ENCODE results near the gene ESX1. TPM values are rescaled to one million over a fixed set of nuclear protein-coding genes. Genes with fewer than 3 reads are reported as not detected.
"Not testable (repeated sequence)": the region's sequence is repeated elsewhere in the genome, so short reads cannot be mapped to it uniquely, and the experiment has no call there.

The ESX1 gene
- under 1 TPM in 1 of 2 experiments, not detected in 1; 0.13 TPM for total RNA-seq

DNA sequence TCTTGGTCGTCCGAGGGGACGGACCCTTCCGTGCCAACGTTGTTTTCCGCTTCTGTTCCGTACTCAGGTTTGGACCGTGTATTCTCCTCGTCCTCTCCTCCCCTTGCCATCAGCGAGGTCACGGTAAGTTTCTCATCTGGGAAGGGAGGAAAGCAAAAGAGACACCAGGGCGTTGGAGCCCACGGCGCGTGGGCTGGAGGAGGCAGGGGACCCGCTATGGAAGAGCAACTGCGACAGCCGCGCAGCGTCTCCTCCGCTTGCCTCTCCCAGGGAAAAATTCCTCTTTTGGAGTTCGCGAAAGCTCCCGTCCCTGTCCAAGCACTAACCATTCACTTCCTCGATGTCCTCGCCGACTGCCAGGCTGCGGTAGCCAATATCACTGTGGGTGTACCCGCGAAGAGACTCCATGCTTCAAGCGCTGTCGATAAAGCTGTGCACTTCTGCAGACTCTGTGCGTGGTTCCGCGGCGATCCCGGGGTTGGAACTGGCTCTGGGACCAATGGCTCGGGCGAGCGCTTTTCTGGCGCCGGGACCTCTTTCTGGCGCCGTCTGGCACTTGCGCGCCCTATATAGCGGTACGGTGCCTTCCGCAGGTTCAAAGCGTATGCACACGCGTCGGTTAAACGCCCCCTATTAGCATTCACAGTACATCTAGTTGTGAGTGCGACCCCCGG is at the start of gene ESX1:
Gene ESX1 (minus strand): TSS at position 492 of the 674 bp plus-strand sequence. CDS start 84 bp downstream, at position 408.
- POLR2A ChIA-PET: no interaction called here
- CTCF ChIA-PET: no interaction called here

DNA sequence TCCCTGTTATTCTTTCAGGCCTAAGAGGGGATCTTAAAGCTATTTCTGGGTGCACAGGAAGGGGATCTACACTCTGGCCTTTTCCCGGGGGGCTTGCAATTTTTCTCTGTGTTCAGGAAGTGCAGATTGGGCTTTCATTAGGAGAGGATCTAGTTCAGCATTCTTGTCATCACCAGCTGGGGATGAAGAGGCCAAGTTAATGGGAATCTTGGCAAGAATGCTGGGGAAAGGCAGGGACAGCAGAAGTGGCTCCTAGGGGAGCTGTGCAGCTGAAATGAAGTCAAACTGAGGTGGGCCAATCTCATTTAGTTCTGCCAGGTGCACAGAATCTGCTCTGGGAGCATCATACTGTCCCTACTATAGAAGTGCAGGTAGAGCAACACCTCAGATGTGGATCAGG is 40.9 kb upstream of the ESX1 start:
- ChIA-PET CTCF (no interaction called here), POLR2A (no interaction called here)

DNA sequence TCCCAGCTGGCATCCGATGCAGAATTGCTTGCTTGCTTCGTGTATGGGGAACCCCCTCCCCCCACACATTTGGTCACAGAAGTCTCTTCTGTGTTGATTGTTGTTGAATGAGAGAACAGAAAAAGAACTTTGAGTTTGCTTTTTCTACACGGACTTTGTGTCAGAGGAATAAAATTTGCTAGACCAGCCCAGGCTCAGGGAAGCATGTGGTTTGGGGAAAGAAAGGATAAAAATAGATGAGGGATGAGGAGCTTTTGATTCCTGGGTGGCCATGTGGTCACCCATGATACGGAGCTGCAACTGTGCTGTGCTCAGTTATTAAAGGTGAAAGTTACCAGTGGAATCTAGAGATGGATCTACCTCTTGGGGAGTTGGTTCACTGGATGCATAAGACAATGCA is 34.2 kb upstream of the ESX1 start:
- ChIA-PET POLR2A (no interaction called here), CTCF (no interaction called here)

DNA sequence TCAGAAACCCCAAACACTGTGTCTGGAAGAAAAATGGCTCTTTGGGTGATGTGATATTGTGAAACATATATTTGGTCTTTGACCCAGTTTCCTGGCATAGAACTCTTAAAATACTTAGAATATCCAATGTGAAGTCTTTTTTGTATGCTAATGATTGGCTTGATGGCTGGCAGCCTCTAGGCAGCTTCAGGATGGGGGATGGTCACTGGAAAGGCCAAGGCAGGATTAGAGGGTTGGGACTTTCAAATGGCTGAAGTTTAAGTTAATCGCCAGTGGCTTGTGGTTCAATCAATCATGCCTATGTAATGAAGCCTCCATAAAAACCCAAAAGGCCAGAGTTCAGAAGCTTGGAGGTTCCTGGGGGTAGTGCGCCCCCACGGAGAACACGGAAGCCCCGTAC is 33.5 kb upstream of the ESX1 start:
- ChIA-PET POLR2A (no interaction called here), CTCF (no interaction called here)

DNA sequence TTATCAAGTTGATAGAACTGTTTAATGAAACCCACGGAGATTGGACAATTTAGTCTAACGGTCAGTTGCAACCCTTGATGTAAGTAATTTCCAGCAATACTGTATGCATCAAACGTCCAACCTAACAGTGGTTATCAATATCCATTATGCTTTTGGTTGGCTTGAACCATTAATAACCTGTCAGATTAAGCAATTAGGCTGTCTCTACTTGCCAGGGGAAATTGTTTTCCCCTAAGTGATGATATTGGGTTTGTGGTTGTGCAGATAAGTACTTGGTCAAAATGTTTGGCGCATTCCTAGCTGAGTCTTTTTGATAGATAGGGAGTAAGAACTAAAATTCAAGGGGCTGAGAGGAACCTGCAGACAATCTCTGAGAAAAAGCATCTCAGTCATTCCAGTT is 30.5 kb upstream of the ESX1 start:
- POLR2A ChIA-PET: no interaction called here
- CTCF ChIA-PET: no interaction called here

DNA sequence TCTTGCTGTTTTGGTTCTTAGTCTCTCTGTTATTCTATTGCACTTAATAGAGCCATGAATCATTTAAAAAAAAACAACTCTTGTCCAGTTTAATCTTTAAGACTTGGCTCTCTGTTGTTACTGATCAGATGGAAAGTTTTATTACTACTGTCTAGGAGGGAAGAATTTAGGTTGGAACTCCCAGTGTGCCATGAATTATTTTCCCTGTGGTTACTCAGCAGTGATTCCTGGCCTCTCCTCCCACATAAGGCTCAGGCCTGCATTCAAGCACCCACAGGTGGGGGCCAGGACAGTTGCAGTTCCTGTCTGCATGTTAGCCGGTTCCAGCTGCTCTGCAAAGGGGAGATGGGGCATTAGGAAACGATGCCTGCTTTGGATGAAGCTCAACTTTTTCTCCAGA is 29.8 kb upstream of the ESX1 start:
- CTCF ChIA-PET: no interaction called here
- POLR2A ChIA-PET: no interaction called here

DNA sequence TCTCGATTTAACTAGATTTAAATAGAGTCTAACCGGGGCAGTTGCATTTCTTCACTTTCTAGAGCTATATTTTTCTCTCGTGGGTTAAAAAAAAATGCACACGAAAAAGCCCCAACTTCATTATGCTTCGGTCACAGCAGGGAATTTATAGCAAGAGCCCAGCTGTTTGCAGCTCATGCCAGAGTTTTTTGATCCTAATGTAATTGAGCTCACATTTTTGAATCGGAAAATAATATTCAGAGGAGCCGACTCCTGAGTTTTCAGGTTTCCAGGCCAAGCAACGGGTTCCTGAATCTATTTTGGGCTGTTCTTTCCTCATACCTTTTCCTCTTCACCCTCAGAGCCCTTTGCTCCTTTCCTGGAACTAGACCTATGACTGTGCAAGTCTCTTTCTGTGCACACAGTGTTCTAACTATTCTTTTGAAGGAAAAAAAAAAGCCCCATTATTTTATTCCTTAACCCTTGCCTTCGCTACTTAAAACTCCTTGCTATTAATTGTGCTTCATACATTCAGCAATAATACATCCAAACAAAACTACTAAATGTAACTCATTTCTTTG is 27.5 kb upstream of the ESX1 start:
- POLR2A ChIA-PET: no interaction called here
- CTCF ChIA-PET: interaction anchor here (0.8 kb wide), 1 partner anchor 12 kb away, joined by 3 read pairs; no protein-coding TSS in a partner anchor

DNA sequence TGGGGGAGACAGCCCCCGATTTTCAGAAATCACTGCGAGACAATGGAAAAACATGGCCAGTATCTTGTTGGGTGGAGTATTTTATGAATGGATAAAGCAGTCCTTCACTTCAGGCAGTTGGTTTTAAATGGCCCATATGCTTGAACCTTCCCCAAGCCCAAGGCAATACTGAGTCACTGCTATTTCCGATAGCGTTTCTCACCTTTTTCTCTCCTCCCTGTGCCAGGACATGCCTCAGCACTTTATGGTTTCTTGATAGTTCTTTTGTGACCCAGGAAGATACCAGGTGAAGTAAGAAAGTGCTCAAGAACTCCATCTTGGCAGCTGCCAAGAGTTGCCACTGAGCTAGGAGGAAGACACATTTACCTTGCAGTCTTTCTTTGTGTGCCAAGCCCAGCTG is 26.8 kb upstream of the ESX1 start:
- POLR2A ChIA-PET: no interaction called here
- CTCF ChIA-PET: no interaction called here

DNA sequence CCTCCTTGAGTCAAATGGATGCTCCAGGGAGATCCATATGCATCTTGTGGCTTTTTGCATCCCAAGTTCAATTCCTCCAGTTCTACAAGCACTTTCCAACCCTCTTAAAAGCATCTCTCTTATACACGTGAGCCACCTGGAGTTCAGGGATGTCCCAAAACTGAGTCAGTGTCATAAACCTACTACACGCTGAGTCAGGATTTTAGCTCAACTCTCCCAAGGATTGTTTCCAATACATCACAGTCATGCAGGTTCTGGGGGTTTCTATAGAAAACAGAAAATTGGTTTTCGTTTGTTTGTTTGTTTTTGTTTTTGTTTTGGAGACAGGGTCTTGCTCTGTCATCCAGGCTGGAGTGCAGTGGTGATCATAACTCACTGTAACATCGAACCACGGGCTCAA is 25.9 kb upstream of the ESX1 start:
- POLR2A ChIA-PET: no interaction called here
- CTCF ChIA-PET: no interaction called here

DNA sequence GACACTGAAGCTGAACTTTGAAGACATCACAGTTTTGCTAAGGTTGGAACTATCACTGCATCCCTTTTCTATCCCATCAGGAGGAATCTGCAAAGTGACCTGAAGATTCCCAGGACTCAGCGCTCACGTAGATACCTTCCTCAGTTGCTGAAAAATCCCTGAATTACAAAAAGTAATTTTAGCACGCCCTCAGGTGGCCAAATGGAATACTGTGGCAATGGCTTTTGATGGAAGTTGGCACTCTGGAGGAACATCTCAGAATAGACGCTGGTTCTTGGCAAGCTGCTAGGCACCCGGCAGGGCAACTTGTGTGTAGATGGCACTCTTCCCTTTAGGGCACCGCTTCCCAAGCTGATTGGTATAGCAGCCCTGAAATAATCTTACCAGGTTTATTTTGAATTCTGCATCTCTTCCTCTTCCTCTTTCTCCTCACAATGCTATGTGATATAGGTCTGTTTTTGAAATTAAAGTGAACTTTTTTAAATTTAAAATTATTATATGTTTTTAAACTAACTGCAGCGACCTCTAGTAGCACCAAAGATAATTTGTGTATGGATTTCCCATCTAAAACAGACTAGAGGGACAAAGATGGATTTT is 16.3 kb upstream of the ESX1 start:
- CTCF ChIA-PET: interaction anchor here (0.9 to 1.2 kb wide), 3 partner anchors 11 to 426 kb away, joined by 3 read pairs; no protein-coding TSS in a partner anchor
- POLR2A ChIA-PET: no interaction called here

DNA sequence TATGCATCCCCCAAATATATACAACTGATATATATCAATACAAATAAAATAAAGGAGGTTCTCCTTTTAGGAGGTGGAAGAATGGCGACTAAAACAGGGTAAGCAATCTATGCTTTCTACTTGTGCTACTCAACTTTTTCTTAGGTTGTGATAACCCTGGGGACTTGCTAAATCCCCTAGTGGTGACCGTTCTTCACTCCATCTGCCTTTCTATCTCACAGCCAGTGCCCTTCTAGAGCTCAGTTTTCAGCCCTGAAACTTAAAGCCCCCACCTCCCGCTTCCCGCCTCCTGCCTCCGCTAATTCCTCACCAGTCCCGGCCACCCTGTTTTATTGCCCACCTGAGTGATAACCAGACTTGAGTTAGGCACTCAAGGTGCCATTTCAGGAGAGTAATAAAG is 15.5 kb upstream of the ESX1 start:
- CTCF ChIA-PET: interaction anchor here (0.9 to 1.2 kb wide), 3 partner anchors 12 to 426 kb away, joined by 3 read pairs; no protein-coding TSS in a partner anchor
- POLR2A ChIA-PET: no interaction called here

DNA sequence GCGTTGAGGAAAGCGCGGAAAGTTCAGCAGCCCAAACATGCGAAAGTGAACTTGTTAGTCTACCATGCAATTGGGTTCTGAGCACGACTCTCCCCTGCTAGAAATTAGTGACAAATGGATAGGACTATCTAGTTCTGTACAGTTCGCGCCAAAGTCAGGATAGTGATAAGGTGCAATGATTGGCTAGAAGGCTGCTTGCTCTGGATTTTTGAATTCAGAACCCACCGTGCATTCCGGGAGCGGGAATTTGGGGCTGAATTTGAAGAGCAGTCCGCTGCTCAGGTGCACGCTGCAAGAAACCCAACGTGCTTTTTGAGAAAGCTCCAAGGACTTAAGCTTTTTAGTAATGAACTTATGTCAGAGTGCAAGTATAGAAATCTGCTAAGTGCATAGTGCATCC is 732 bp upstream of the ESX1 start:
- POLR2A ChIA-PET: no interaction called here
- CTCF ChIA-PET: no interaction called here

DNA sequence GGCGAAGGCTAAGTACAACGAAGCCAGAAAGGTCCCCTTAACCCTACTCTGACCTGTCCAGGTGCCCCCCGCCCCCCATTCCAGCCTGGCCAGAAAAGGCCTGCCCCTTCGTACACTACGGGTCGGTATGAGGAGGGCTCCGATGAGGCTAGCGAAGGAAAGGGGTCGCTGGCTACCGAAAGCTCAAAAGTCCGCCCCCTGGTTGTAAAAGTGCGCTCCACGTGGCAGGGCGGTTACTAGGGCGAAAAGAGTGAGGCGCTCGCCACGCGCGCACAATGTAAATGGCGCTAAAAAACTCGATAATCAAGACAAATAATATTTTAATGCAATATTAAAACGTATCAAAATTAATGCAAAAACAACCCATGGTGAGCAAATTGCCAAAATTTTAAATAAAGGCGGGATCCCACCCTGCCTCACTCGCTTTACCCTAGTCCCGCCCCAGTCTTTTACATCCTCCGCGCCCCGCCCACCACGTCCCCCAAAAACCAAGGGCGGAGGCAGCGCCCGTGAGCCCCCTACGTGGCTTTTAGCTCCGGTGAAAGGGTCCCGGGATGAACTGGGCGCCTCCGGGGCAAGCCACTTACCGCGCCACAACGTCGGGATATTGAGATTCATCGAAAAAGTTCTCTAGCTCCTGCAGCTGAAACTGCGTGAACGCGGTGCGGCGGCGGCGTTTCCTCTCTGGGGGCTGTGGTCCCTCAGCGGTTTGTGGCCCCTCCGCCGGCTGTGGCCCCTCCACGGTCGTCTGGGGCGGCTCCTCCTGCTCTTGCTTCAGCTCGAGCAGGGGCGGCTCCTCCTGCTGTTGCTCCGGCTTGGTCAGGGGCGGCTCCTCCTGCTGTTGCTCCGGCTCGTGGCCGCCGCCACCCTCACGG is 929 bp downstream of the ESX1 start:
- ChIA-PET CTCF (no interaction called here), POLR2A (no interaction called here)

DNA sequence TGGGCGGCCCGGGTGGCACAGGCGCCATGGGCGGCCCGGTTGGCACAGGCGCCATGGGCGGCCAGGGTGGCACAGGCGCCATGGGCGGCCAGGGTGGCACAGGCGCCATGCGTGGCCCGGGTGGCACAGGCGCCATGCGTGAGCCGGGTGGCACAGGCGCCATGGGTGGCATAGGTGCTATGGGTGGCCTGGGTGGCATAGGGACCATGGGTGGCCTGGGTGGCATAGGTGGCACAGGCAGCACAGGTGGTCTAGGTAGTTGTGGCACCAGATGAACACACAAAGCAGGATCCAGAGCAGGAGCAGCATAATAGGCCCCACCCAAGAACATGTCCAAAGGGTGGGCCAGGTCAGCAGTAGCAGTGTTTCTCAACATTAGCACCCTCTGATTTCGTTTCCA is 4.3 kb downstream of the ESX1 start:
- POLR2A ChIA-PET: no interaction called here
- CTCF ChIA-PET: no interaction called here

DNA sequence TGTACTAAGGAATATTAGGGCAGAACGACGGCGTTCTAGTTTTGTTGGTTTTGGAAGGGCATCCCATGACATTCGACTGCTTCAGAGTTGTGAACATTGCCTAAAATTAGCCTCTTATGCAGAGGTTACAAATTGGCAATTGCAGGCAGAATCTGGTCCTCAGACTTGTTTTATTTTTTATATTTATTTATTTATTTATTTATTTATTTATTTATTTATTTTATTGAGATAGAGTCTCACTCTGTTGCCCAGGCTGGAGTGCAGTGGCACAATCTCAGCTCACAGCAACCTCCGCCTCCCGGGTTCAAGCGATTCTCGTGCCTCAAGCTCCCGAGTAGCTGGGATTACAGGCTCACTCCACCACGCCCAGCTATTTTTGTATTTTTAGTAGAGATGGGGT is 24.7 kb downstream of the ESX1 start:
- POLR2A ChIA-PET, CTCF ChIA-PET: not testable (repeated sequence)

DNA sequence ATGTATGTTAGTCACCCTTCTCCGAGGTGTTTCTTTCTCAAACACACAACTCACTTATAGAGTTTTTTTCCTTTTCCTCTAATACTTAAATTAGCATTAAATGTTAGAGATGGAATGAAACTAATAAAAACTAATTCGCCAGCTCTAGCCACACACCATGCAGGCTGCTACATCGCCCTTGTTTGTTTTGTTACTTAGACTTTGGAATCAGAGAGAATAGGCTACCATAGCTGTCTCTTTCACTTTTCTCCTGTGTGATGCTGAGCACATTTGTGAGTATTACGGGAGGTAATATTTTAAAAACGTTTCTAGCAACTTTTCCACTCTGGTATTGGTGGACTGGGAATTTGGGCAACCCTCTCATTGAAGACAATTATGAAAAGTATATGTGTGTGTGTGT is 43.5 kb downstream of the ESX1 start:
- CTCF ChIA-PET: no interaction called here

DNA sequence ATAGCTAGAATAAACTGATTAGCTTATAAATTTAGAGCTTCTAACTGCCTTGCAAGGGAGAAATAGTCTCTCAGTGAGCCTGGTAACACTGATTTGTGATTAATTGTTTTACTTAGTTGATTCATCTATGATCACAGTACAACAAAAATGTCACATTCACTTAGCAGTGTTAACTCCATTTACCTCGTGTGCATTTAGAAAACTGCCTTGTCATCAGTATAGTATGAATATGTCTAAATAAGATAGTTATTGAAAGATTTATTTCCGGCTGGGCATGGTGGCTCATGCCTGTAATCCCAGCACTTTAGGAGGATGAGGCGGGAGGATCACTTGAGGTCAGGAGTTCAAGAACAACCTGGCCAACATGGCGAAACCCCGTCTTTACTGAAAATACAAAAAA is 49.2 kb downstream of the ESX1 start:
- CTCF ChIA-PET: no interaction called here
- POLR2A ChIA-PET: no interaction called here

More for the DNA sequence above, 43.5 kb downstream of the ESX1 start:
- POLR2A ChIA-PET: no interaction called here
